Esophagus squamous epithelium (tissue), 4 donors: ENCODE measurements around the gene YBX1.

Experiments used
- CTCF ChIP-seq, 6 experiments: fragments of 450-650 bp in 4 of 6; fragments of 200-600 bp in 2 of 6; sonication (generic) in 2 of 6; IDR thresholded peaks; one replicate each; pipeline ENCODE4 v1.5.1; 2016 to 2019; ENCODE audit warnings: antibody characterized with exemption in 6 of 6, mild to moderate bottlenecking in 4 of 6, moderate library complexity in 4 of 6
- POLR2A ChIP-seq, 4 donors: fragments of 450-650 bp; IDR thresholded peaks; one replicate each; pipeline ENCODE4 v1.6.1; 2017; ENCODE audit warnings: antibody characterized with exemption in 4 of 4, mild to moderate bottlenecking in 4 of 4, moderate library complexity in 3 of 4

GRCh38 chr1:42691157-42691498, 8.9 kb downstream of the YBX1 start:
- TF ChIP-seq POLR2A (IDR thresholded peaks at IDR 0.05) (no peak), CTCF (IDR thresholded peaks at IDR 0.05) (no peak)
